Stimulated activated CD8-positive, alpha-beta memory T cell treated with anti-CD3 and anti-CD28 coated beads, Interleukin-12 subunit alpha, Interleukin-12 subunit beta, amount 100 ng/mL, for 24 hours (primary cell): ENCODE data around the gene GMPR.
"Not testable (repeated sequence)": the region's sequence is repeated elsewhere in the genome, so short reads cannot be mapped to it uniquely, and the experiment has no call there.

Experiments
- DNase-seq: peaks from one replicate; pipeline ENCODE4 v3.0.0-alpha.2; 2020; ENCODE audit errors: extremely low read depth

Gene GMPR

DNA sequence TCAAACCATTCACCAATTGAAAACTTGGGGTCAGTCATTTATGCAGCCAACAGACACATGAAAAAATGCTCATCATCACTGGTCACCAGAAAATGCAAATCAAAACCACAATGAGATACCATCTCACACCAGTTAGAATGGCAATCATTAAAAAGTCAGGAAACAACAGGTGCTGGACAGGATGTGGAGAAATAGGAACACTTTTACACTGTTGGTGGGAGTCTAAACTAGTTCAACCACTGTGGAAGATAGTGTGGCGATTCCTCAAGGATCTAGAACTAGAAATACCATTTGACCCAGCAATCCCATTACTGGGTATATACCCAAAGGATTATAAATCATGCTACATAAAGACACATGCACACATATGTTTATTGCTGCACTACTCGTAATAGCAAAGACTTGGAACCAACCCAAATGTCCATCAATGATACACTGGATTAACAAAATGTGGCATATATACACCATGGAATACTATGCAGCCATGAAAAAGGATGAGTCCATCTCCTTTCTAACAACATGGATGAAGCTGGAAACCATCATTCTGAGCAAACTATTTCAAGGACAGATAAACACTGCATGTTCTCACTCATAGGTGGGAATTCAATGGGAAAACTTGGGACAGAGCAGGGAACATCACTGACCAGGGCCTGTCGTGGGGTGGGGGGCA lies 13.2 kb upstream of the GMPR start:
- not testable (repeated sequence) for DNase-seq

DNA sequence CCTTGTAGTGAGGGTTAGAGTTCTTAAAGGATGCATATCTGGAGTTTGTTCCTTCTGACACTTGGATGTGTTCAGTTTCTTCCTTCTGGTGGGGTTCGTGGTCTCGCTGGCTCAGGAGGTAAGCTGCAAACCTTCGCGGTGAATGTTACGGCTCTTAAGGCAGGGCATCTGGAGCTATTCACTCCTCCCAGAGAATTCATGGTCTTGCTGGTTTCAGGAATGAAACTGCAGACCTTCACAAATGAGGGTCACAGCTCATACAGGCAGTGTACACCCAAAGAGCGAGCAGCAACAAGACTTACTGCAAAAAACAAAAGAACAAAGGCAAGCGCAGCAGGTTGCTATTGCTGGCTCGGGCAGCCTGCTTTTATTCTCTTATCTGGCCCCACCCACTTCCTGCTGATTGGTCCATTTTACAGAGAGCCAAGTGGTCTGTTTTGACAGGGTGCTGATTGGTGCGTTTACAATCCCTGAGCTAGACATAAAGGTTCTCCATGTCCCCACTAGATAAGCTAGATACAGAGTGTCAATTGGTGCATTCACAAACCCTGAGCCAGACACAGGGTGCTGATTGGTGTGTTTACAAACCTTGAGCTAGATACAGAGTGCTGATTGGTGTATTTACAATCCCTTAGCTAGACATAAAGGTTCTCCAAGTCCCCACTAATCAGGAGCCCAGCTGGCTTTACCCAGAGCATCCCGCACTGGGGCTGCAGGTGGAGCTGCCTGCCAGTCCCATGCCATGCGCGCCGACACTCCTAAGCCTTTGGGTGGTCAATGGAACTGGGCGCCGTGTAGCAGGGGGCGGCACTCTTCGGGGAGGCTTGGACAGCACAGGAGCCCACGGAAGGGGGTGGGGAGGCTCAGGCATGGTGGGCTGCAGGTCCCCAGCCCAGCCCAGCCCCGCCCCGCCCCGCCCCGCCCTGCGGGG lies 12.0 kb upstream of the GMPR start:
- not testable (repeated sequence) for DNase-seq

DNA sequence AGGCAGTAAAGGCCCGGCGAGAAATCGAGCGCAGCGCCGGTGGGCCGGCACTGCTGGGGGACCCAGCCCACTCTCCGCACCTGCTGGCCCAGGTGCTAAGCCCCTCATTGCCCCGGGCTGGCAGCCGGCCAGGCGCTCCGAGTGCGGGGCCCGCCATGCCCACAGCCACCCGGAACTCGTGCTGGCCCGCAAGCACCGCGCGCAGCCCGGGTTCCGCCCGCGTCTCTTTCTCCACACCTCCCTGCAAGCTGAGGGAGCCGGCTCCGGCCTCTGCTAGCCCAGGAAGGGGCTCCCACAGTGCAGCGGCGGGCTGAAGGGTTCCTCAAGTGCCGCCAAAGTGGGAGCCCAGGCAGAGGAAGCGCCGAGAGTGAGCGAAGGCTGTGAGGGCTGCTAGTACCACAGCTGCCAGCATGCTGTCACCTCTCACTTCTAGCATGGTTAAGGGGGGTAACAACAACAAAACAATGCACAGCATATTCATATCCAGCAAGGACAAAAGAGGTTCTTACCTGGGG lies 11.3 kb upstream of the GMPR start:
- DNase-seq: no peak

DNA sequence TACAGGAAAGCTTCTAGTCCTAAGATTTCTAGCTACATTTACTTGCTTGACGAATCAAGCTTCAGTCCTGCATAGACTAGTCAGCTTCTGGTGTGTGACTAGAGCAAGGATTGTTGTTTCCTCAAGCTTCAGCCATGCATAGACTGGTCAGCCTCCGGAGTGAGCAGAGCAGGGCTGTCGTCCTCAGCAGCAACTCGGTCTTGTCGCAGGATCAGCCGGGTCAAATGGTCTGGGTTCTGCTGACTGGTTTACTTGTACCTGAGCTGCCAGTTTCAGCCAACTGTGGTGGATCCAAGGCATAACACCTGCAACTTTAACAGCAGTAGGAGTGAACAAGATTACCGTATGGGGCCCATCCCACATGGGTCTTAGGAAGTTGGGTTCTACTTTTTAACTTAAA lies 10.8 kb upstream of the GMPR start:
- no peak for DNase-seq

DNA sequence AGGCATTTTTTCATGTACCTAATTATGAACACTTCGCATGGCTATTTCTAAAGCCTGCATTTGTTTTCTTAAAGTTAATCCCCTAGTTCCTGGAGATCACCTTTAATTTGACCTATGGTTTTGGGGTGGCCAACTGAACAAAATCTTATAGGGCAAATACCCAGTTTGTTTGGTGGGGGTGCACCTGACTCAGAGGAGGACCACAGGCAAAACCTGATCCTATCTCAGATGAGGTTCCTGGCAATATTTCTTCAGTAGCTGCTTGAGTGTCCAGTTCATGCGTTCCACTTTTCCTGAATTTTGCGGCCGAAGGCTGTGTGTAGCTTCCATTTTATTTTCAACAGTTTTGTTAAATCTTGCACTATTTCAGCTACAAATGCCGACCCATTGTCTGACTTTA lies 10.3 kb upstream of the GMPR start:
- DNase-seq: no peak

DNA sequence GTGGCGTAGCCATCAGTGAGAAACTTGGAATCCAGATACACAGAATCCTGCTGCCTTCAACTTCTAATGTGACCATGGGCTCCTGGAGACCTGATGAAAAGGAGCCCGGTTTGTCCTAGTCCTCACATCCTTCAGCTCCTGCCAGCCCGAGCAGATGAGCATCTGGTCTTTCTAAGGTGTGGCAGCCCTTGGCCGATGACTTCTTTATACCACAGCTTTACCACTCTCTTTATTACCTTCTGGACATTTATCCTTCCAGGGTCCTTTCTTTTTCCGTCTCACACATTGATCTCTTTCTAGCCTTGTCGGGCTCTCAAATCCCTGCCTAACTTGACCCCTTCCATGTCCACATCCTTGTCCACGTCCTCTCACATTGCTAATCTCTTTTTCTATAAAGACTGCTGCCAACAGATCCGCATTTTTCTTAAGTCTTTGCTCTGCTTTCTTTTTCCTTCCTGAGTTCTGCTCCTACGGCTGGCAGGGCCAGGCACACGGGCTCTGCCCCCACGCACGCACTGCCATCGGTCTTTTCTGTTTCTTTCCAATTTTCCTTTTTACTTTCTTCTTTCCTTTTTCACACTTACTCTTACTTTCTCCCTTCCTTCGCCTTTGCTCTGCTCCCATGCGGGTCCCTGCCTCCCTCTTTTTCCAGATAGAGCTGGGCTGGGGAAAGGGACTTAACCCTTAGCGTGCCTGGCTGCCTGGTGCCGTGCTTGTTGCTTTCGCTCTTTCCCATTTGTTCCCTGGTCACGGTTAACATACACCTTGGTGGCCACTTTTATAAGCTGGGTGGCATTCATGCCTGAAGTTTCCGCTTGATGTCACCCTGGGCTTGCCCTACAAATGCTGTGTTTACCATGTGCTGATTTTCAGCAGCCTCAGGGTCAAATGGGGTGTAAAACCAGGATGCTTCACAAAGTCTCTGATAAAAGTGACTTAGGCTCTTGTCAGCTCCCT lies 9.4 kb upstream of the GMPR start:
- DNase-seq: no peak

DNA sequence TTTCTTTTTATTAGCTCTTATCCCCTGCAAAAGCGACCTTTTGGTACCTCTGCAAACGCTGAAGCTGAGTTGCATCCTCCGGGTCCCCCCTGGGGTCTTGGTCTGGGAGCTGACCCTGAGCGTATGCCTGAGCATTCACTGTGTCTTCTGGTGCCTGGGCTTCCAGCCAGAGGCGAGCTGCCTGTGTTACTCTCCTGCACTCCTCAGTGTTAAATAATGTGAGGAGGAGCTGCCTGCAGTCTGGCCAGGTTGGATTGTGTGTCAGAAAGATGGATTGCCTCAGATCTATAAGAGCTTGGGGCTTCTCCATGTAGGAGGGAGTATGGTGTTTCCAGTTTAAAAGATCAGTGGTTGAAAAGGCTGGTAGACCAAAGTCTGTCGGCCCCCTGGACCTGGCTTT lies 8.7 kb upstream of the GMPR start:
- DNase-seq: no peak

DNA sequence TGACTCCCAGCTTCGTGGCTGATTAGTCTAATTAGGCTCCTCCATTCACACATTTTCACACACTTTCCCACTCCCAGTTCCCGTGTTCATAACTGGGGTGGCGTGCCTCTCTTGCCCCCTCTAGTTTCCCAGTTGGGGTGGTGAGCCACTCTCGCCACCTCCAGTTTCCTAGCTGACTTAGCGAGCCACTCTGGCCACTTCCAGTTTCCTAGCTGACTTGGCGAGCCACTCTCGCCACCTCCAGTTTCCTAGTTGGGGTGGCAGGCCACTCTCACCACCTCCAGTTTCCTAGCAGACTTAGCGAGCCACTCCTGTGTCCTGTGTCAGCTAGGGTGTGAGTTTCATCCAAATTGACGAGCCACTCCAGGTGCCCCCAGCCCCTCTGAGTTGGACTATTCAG lies 7.4 kb upstream of the GMPR start:
- DNase-seq: no peak

DNA sequence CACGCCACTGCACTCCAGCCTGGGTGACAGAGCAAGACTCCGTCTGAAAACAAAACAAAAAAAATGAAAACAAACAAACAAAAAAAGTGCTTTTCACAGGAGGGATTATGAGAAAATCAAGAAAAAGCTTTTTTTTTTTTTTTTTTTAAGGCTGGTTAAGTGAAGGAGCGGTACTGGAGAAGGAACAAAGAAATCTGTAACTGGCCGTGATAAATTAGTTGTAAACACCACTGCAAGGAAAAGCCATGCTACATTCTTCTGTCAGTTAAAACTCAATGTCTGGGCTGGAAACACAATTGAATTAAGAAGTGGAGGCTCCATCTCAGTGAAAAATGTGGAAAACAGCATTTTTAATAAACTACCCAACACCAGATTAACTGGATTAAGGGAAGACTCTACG lies 6.3 kb upstream of the GMPR start:
- DNase-seq: no peak

DNA sequence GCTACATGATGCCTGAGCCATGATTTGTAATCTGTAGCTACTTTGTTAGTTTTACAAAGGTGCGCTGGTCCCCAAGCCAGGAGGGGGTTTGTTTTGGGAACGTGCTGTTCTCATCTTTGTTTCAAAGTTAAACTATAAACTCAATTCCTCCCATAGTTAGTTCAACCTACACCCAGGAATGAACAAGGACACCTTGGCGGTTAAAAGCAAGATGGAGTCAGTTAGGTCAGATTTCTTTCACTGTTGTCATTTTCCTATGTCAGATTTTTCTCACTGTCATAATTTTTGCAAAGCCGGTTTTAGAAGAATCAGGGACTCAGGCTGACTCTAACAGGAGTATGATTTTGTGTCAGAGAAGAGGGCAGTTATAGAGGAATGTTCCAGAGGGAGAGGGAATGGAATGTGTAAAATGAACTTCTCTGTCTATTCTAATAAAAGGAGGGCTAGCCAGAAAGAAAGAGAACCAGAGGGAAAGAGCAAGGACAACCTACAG lies 2.3 kb upstream of the GMPR start:
- no peak for DNase-seq

DNA sequence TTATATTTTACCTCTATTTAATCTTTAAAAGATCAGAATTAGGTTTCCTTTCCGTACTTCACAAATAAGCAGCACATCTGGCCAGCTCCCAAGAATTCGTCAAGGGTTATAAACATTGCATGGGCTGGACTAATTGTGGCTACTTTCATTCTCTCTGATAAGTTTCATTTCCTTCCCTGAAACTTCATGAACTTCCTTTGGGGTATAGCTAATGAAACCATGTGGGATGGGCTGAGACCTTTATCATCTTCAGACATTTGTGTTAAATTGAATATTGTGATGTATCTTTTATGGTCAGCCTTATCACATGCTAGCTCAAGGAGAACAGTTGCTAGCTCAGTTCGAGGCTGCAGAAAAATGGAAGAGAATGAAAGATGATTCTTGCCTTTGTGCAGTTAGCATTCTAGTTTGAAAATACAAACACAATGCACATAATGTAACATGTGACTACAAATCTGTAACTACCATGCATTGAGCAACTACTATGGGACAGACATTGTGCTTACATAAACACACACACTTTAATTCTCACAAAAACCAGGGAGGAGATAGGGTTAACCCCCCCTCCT lies 1.7 kb upstream of the GMPR start:
- no peak for DNase-seq

DNA sequence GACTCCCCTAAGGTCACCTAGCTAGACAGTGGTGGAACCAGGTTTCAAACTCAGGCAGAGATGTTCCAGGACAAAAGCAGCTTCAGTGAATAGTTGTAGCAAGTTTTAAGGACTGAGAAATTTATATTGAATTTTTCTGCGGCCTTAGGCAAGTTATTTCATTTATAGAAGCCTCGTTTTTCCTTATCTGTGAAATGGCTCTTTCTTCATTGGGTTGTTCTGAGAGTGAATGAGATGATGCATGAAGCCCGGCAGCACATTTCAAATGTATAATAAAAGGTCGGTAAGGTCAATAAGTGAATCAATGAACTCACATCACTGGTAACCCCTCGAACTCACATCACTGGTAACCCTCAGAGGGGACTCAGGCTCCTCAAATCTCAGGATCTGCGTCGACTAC lies 1.1 kb upstream of the GMPR start:
- DNase-seq: no peak

DNA sequence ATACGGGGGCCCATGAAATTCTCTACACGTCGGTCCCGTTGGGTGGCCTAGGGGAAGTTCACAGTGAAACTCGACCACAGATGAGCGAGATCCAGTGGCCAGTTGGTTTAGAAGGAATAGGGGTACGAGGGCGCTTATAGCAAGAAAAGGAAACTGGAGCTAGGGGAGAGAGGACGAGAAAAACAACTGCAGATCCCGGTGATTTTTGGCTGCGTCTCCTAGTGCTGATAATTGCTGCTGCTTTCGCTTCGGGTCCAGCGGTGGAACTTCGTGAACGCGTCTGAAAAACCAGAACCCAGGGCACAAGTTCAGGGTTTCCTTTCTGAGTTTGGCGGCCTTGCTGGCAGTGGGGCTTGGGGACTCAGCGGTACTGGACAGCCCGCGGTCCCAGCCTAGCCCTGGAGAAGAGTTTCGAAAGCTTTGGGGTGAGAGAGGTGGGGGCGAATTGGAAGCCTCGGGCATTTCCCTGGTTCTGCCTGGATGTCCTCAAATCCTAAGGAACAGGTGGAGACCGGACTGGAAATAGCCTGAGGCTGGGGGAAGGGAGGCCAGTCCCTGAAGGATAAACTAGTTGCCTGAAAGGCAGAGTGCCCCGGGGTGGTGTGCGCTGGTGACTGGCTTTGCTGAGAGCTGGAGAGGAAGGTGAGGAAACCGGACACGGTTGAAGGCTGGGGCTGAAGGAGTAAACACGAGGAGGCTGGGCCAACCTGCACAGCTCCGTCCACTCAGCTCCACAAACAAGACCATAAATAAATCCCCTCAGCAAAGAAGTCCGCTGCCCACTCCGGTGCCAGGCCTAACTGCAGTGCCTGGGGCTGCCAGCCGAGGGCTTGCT lies 793 bp downstream of the GMPR start:
- DNase-seq: no peak

DNA sequence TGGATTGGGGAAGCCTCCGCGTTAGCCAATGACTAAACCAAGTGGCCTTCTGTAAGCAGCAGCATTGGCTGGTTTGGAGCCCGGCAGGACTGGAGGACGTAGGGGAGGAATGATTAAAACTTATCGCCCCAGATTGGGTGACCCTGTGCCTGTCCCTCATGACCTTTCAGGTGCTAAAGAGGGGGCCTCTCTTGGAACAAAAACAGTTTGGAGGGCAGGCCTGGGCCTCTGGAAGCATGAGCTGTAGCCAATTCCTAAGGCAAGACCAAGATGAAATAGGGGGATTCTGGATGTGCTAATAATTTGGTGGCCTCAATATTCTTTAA lies 1.4 kb downstream of the GMPR start:
- no peak for DNase-seq

DNA sequence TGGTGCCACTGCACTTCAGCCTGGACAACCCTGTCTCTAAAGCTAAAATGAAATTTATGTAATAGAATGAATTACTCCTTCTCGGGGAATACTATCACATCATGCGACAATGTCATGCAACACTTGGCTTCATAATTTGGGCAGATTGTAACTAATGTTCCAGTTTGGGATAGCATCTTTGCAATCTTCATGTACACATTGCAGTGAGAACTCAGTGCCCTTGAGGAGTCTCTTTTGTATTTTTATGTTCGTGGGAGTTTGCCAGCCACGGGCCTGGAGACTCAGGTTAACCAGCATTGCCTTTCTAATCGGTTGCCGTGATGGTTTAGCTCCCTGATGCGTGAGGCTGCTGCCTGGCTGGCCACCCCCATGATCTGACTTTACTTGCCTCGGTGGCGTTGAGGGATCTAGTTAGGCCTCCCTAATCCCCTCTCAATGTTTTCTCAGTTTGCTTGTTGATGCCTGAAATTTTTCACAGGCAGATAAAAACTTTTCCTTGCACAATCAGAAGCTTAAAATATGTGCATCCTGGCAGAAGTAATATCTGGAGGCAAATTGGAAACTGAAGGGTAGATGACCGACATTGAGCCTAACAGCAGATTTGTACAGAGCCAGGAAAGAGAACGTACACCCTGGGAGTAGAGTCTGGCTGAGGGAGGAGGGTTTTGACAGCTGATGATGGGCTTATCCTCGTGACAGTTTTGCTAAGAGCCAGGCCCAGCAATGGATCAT lies 2.4 kb downstream of the GMPR start:
- no peak for DNase-seq

DNA sequence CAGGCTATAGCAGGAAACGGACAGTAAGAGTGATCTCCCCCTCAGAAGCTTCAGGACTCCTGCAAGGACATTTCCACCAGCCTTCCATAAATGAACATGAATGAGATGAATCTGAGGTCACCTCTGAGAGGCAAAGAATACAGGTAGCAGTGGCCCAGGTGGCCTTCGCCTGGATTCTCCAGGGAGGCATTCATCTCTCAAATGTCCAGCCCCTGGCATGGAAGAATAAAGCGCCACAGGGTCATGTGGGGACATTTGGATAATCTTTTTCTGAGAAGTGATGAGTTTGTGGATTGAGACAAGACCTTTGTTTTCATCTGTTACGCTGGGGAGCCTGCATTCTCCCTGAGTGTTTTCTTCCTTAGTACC lies 2.9 kb downstream of the GMPR start:
- DNase-seq: no peak

DNA sequence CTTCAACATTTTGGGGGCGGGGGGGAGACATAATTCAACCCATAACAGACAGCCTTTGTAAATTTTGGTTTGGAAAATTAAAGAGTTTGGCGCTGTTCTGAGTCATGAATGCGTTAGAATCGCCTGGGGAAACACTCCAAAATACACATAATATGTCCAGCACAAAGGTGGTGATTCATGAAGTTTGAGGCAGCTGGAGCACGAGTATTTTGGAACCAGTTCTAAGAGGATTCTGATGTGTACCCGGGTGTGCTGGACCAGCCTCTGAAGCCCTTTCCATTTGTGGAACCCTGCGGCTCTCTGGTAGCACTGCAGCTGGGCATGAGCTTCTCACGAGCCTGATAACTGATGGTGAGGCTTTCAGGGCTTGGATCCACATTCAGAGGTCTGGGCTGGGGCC lies 4.7 kb downstream of the GMPR start:
- no peak for DNase-seq

DNA sequence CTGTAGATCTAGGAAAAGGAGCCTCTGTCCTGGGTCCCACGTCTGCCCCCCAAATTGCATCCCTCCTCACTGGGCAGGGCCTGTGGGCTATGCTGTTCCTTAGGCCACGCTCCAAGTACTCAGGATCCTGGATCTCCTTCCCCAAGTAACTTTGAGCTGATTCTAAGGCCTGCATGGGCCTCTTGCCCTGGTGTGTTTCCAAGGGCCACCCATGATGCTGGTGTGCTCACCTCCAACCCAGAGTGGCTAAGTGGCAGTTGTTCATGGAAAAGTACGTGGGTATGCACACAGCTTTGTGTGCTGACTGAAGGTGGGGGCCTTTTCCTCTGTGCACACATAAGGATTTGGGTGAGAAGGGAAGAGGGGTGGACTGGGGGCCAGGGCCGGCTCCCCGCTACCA lies 5.3 kb downstream of the GMPR start:
- DNase-seq: no peak

DNA sequence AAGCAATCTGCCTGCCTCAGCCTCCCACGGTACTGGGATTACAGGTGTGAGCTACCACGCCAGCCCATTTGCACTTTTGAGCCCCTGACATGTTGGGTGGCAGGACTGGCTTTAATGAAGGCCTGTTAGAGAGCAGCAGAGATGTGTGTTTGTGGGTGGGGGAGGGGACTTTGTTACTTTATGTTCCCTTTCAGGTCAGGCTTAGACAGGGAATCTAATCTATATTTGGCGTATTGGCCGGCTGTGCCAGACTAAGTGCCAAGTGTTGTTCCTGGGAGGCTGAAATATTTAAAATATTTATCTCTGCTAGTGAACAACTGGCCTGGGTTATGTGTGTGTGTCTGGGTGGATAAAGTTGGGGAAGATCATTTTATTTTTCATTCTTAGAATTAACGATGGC lies 6.1 kb downstream of the GMPR start:
- DNase-seq: no peak

DNA sequence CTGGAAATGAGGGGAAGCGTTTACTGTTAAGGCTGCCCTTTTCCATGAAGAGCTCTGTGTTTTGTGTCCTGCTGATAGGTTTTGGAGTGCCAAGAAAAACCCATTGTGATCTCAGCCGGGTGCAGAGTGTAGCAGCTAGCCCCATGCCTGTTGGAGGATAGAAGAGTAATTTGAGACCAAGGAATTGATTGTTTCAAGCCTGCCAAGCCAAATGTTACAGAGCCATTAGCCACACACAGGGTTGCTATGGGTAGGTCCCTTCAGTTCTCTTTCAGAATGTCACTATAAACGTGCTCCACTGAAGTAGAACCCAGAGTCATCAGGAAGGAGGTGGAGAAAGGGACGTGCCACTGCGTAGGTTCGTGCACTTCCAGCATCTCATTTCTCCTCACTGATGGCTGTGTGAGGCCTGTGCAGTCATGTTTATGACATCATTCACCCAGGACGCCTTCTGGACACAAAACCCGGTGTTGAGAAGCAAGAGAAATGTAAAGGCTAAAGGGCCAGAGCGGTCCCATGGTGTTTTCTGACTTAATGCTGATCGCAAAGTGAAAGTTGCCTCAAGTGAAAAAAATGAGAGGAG lies 6.6 kb downstream of the GMPR start:
- no peak for DNase-seq
